Kidney capillary endothelial cell (primary cell): ENCODE results near the gene CBX8.

Experiments used
- DNase-seq: peaks from one replicate; pipeline ENCODE4 v3.0.0-alpha.2; 2018; ENCODE audit warnings: low spot score

CBX8 gene

GRCh38 chr17:79792984-79793923, 3.6 kb downstream of the CBX8 start:
- DNase-seq = no peak

GRCh38 chr17:79792341-79792871, 4.5 kb downstream of the CBX8 start:
- DNase-seq = no peak

GRCh38 chr17:79791735-79792161, 5.1 kb downstream of the CBX8 start:
- no peak for DNase-seq

- no peak for DNase-seq
Observed at GRCh38 chr17:79790805-79791734, 5.8 kb downstream of the CBX8 start.

GRCh38 chr17:79789943-79790804, 6.7 kb downstream of the CBX8 start:
- no peak for DNase-seq

GRCh38 chr17:79788989-79789942, 7.6 kb downstream of the CBX8 start:
- no peak for DNase-seq

- DNase-seq = no peak
Observed at GRCh38 chr17:79788455-79788854, 8.4 kb downstream of the CBX8 start.

GRCh38 chr17:79786930-79787643, 9.8 kb downstream of the CBX8 start:
- no peak for DNase-seq

GRCh38 chr17:79785900-79786810, 10.7 kb downstream of the CBX8 start:
- DNase-seq = no peak

- no peak for DNase-seq
Observed at GRCh38 chr17:79785017-79785899, 11.6 kb downstream of the CBX8 start.

- no peak for DNase-seq
Observed at GRCh38 chr17:79784353-79785016, 12.4 kb downstream of the CBX8 start.

GRCh38 chr17:79783891-79784290, 13.0 kb downstream of the CBX8 start:
- DNase-seq = no peak

- DNase-seq = no peak
Observed at GRCh38 chr17:79781736-79782575, 14.9 kb downstream of the CBX8 start.

- no peak for DNase-seq
Observed at GRCh38 chr17:79781012-79781650, 15.7 kb downstream of the CBX8 start.

GRCh38 chr17:79779661-79780365, 17.1 kb downstream of the CBX8 start:
- no peak for DNase-seq
